ENCODE data around the gene REXO1. TPM values are rescaled to one million over a fixed set of nuclear protein-coding genes. Genes with fewer than 3 reads are reported as not detected.

Gene REXO1
- total and polyA plus RNA-seq, 2 experiments from 2014 or later, result 20.2 to 90.1 TPM

DNA sequence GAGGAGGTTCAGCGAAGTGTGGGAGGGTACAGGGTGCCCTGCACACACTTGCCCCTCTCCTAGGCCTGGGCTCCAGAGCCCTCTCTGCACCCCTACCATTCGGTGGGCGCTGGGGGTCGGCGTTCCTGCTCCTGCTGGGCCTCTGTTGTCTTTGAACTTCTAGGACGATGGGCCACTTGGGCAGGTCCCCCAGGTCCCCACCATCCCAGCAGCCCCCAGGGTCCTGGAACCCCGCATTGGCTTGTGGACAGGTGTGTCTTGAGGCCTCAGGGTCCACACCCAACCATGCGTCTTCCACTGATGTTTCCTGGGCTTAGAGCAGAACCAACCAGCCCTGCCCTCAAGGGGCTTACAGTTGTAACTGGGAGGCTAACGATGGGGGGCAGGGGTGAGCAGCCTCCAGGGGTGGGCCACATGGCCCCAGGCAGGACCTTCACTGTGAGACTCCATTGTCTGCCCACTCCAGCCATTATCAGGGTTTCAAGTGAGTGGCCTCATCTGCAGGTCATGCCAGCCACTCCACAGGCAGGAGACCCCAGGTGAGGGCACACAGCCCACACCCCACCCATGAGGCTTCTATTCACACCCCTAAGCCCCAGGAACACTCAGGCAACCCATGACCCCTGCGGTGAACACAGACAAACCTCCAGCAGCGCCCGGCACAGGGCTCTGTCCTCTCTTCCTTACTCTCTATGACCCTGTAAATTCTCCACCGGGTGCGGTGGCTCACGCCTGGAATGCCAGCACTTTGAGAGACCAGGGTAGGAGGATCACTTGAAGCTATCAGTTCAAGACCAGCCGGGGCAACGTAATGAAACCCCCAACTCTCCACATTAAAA is 17.1 kb upstream of the REXO1 start:
- H2AFZ ChIP-seq, result no peak overlapping the region
- Mint-ChIP-seq H3K36me3 (ENCODE audit: low read depth) (no peaks in the 10 kb centered on the region; the same call in 2 of the 3 replicates), H3K4me3 (peak overlapping the region; percentile 78), H3K4me1 (peaks cover 15% of the 10 kb centered on the region; the same call in 2 of the 3 replicates), H3K27ac (no peak overlapping the region), H3K27me3 (ENCODE audit: insufficient read depth, low read depth, poor library complexity) (peaks cover 20% of the 10 kb centered on the region), H3K9me3 (no peaks in the 10 kb centered on the region)
- peaks cover 22% of the 10 kb centered on the region for H3K79me2 ChIP-seq (replicated peaks; ENCODE audit: insufficient read depth)
- no peaks in the 10 kb centered on the region for H3K9me2 ChIP-seq (ENCODE audit: insufficient read depth)
- DNase-seq (ENCODE audit: low spot score) (no peak), ATAC-seq (no peak)
- peaks cover 5% of the 10 kb centered on the region; the same call in 1 of the 2 replicates for H4K20me1 ChIP-seq (replicated peaks; ENCODE audit: insufficient read depth)
- H3K4me2 ChIP-seq, result peak overlapping the region; percentile 94
- peak overlapping the region; percentile 79; the same call in 1 of the 2 replicates for H3K27ac ChIP-seq (ENCODE audit: low read depth)
- no peaks in the 10 kb centered on the region for H3K36me3 ChIP-seq (ENCODE audit: insufficient read depth)
- H3F3A ChIP-seq (replicated peaks; ENCODE audit: low read depth), result 0 out of 2 replicates have a peak, but pooled peaks cover 6% of the 10 kb centered on the region
- H3K4me3 ChIP-seq, result peak overlapping the region; percentile 92
- peaks cover 16% of the 10 kb centered on the region for H3K27me3 ChIP-seq (ENCODE audit: insufficient read depth)
- H3K4me1 ChIP-seq (ENCODE audit: insufficient read depth), result peaks cover 20% of the 10 kb centered on the region
- TF ChIP-seq, protein P1, sequence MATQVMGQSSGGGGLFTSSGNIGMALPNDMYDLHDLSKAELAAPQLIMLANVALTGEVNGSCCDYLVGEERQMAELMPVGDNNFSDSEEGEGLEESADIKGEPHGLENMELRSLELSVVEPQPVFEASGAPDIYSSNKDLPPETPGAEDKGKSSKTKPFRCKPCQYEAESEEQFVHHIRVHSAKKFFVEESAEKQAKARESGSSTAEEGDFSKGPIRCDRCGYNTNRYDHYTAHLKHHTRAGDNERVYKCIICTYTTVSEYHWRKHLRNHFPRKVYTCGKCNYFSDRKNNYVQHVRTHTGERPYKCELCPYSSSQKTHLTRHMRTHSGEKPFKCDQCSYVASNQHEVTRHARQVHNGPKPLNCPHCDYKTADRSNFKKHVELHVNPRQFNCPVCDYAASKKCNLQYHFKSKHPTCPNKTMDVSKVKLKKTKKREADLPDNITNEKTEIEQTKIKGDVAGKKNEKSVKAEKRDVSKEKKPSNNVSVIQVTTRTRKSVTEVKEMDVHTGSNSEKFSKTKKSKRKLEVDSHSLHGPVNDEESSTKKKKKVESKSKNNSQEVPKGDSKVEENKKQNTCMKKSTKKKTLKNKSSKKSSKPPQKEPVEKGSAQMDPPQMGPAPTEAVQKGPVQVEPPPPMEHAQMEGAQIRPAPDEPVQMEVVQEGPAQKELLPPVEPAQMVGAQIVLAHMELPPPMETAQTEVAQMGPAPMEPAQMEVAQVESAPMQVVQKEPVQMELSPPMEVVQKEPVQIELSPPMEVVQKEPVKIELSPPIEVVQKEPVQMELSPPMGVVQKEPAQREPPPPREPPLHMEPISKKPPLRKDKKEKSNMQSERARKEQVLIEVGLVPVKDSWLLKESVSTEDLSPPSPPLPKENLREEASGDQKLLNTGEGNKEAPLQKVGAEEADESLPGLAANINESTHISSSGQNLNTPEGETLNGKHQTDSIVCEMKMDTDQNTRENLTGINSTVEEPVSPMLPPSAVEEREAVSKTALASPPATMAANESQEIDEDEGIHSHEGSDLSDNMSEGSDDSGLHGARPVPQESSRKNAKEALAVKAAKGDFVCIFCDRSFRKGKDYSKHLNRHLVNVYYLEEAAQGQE (IDR thresholded peaks at IDR 0.05; ENCODE audit: unreplicated experiment), result no peak
- no peak for TF ChIP-seq EZH2phosphoT487 (IDR thresholded peaks at IDR 0.05; ENCODE audit: unreplicated experiment)
- TF ChIP-seq, protein P2, sequence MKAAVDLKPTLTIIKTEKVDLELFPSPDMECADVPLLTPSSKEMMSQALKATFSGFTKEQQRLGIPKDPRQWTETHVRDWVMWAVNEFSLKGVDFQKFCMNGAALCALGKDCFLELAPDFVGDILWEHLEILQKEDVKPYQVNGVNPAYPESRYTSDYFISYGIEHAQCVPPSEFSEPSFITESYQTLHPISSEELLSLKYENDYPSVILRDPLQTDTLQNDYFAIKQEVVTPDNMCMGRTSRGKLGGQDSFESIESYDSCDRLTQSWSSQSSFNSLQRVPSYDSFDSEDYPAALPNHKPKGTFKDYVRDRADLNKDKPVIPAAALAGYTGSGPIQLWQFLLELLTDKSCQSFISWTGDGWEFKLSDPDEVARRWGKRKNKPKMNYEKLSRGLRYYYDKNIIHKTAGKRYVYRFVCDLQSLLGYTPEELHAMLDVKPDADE (IDR thresholded peaks at IDR 0.05), result no peak
- TF ChIP-seq CREB1 (CRISPR knock-in tag; IDR thresholded peaks at IDR 0.05; ENCODE audit: low read depth), result no peak
- TF ChIP-seq NANOG (IDR thresholded peaks at IDR 0.05; ENCODE audit: borderline replicate concordance), result no peak
- no peak for TF ChIP-seq POLR2AphosphoS5 (IDR thresholded peaks at IDR 0.05; ENCODE audit: low read depth)
- TF ChIP-seq EZH2 (IDR thresholded peaks at IDR 0.05; ENCODE audit: low read depth, unreplicated experiment), result no peak
- TF ChIP-seq JUNB (IDR thresholded peaks at IDR 0.05; ENCODE audit: unreplicated experiment), result no peak
- TF ChIP-seq ZNF114 (CRISPR knock-in tag; IDR thresholded peaks at IDR 0.05), result no peak
